PC-3 (cell line): ENCODE results near the gene DIP2C. TPM values are rescaled to one million over a fixed set of nuclear protein-coding genes. Genes with fewer than 3 reads are reported as not detected.

Experiments used
- ATAC-seq: fragments of 200-7000 bp; cut with Tn5 transposase; 2 replicates; pipeline ENCODE4 v1.9.1; 2020; ENCODE audit warnings: mild to moderate bottlenecking, moderate library complexity
- BruUV-seq: library from RNA; stranded (reverse); fragments of 400-500 nt; replicated peaks from 2 replicates; lab custom pipeline; 2021; lab: Mats Ljungman, UMichigan
- CTCF ChIA-PET: fragments of 300-600 bp; sonication (Branson Sonifier 250); formaldehyde crosslinking; loops from one replicate; lab custom pipeline; 2022; ENCODE audit warnings: antibody characterized with exemption; lab: Charles Lee
- POLR2A ChIA-PET: fragments of 300-600 bp; sonication (Branson Sonifier 250); formaldehyde crosslinking; loops from one replicate; lab custom pipeline; 2022; ENCODE audit warnings: antibody characterized with exemption; ENCODE audit not compliant: unreplicated experiment; lab: Charles Lee
- DNase-seq: peaks from one replicate; pipeline ENCODE4 v3.0.0-alpha.2; 2015
- H2AFZ ChIP-seq: fragments of 300-600 bp; sonication (generic); 2 replicates; pipeline ENCODE4 v1.6.0; 2016; ENCODE audit warnings: antibody characterized with exemption, low read length
- H3F3A ChIP-seq: fragments of 300-600 bp; sonication (generic); one replicate; pipeline ENCODE4 v1.6.0; 2017; ENCODE audit warnings: antibody characterized with exemption, low read length, control low read depth, mild to moderate bottlenecking; ENCODE audit not compliant: unreplicated experiment
- H3K27ac ChIP-seq: fragments of 300-600 bp; sonication (generic); 2 replicates; pipeline ENCODE4 v1.5.1; 2016; ENCODE audit warnings: mild to moderate bottlenecking, low read length
- H3K27me3 ChIP-seq: fragments of 300-600 bp; sonication (generic); 2 replicates; pipeline ENCODE4 v1.6.1; 2016; ENCODE audit warnings: low read length, mixed read lengths
- H3K36me3 ChIP-seq: fragments of 300-600 bp; sonication (generic); 2 replicates; pipeline ENCODE4 v1.6.1; 2016; ENCODE audit warnings: low read depth, mixed run types, low read length, mixed read lengths
- H3K4me1 ChIP-seq: fragments of 300-600 bp; sonication (generic); 2 replicates; pipeline ENCODE4 v1.5.1; 2016; ENCODE audit warnings: low read length; ENCODE audit not compliant: insufficient read depth
- H3K4me2 ChIP-seq: fragments of 300-600 bp; sonication (generic); 2 replicates; pipeline ENCODE4 v1.6.0; 2016; ENCODE audit warnings: low read length
- H3K4me3 ChIP-seq: fragments of 300-600 bp; sonication (generic); 2 replicates; pipeline ENCODE4 v1.5.1; 2016; ENCODE audit warnings: mild to moderate bottlenecking, low read length, mixed read lengths
- H3K79me2 ChIP-seq: fragments of 300-600 bp; sonication (generic); 2 replicates; pipeline ENCODE4 v1.6.1; 2017; ENCODE audit warnings: low read length, mixed read lengths
- H3K9ac ChIP-seq: fragments of 300-600 bp; sonication (generic); 2 replicates; pipeline ENCODE4 v1.6.0; 2016; ENCODE audit warnings: mild to moderate bottlenecking, low read length
- H3K9me2 ChIP-seq: fragments of 300-600 bp; sonication (generic); replicated peaks from 2 replicates; pipeline ENCODE4 v1.6.1; 2016; ENCODE audit warnings: mixed run types, low read length, mixed read lengths
- H3K9me3 ChIP-seq: fragments of 300-600 bp; sonication (generic); 2 replicates; pipeline ENCODE4 v1.6.1; 2016; ENCODE audit warnings: low read length, mixed read lengths
- H4K20me1 ChIP-seq: fragments of 300-600 bp; sonication (generic); 2 replicates; pipeline ENCODE4 v1.6.1; 2016; ENCODE audit warnings: low read length, mixed read lengths
- CTCF ChIP-seq: fragments of 300-600 bp; sonication (generic); conservative IDR thresholded peaks from 2 replicates; pipeline ENCODE4 v1.5.1; 2017; ENCODE audit warnings: antibody characterized with exemption, low read depth, mild to moderate bottlenecking, low read length
- EZH2 ChIP-seq: fragments of 300-600 bp; sonication (generic); IDR thresholded peaks from one replicate; pipeline ENCODE4 v1.6.1; 2017; ENCODE audit warnings: antibody characterized with exemption, mild to moderate bottlenecking, low read length; ENCODE audit not compliant: unreplicated experiment
- EZH2phosphoT487 ChIP-seq: fragments of 300-600 bp; sonication (generic); IDR thresholded peaks from 2 replicates; pipeline ENCODE4 v1.6.1; 2018; ENCODE audit warnings: mild to moderate bottlenecking, antibody characterized with exemption, low read length, borderline replicate concordance
- intact Hi-C: fragments of 100-400 bp; cut with micrococcal nuclease; formaldehyde crosslinking; loops from 2 replicates; pipeline ENCODE4 v1.9.0; 2023
- total RNA-seq: library from RNA; depleted of rRNA; stranded (reverse); fragments of >200 nt; gene quantifications from 2 replicates; pipeline ENCODE4 v1.2.3, GENCODE V29; 2014

Gene DIP2C
- total RNA-seq, 1 experiment from 2014 or later, result 3.1 TPM

- Histone ChIP-seq H3K4me2 (no peak overlapping the region), H3F3A (no peaks in the 10 kb centered on the region), H3K36me3 (no peaks in the 10 kb centered on the region), H3K79me2 (no peaks in the 10 kb centered on the region), H4K20me1 (no peaks in the 10 kb centered on the region), H3K9me2 (no peaks in the 10 kb centered on the region), H3K27ac (no peak overlapping the region), H3K27me3 (no peaks in the 10 kb centered on the region), H3K9me3 (no peaks in the 10 kb centered on the region), H3K9ac (no peak overlapping the region), H3K4me1 (no peaks in the 10 kb centered on the region), H2AFZ (no peak overlapping the region), H3K4me3 (no peak overlapping the region)
- intact Hi-C loops, result no loop called here
- CTCF ChIA-PET, result no interaction called here
- ATAC-seq (no peak), DNase-seq (no peak)
- no peak for TF ChIP-seq EZH2
- TF ChIP-seq EZH2phosphoT487, result no peak
- TF ChIP-seq CTCF, result no peak
- POLR2A ChIA-PET, result no interaction called here
- no TSS peak for BruUV-seq
Measured at GRCh38 chr10:409408-410040, 279.9 kb downstream of the DIP2C start.

- CTCF ChIA-PET, result no interaction called here
- H3K9me2 ChIP-seq, result no peaks in the 10 kb centered on the region
- no peaks in the 10 kb centered on the region for H3K9me3 ChIP-seq
- peak; percentile 84 for ATAC-seq
- no peaks in the 10 kb centered on the region for H3K79me2 ChIP-seq
- TF ChIP-seq CTCF (no peak), EZH2phosphoT487 (no peak), EZH2 (no peak)
- no peak overlapping the region for H3K27ac ChIP-seq
- no peaks in the 10 kb centered on the region for H3K4me1 ChIP-seq
- intact Hi-C loops, result no loop called here
- H4K20me1 ChIP-seq, result no peaks in the 10 kb centered on the region
- no peaks in the 10 kb centered on the region for H3K27me3 ChIP-seq
- no peak overlapping the region for H3K4me3 ChIP-seq
- POLR2A ChIA-PET, result interaction anchor here (0.6 kb wide), 1 partner anchor 173 kb away, joined by 3 read pairs; no protein-coding TSS in a partner anchor
- no peak overlapping the region for H3K9ac ChIP-seq
- no peaks in the 10 kb centered on the region for H3K36me3 ChIP-seq
- DNase-seq, result peak; percentile 6
- no peaks in the 10 kb centered on the region for H3F3A ChIP-seq
- no peak overlapping the region for H2AFZ ChIP-seq
- H3K4me2 ChIP-seq, result no peak overlapping the region
- BruUV-seq, result no TSS peak
Measured at GRCh38 chr10:408236-408635, 281.2 kb downstream of the DIP2C start.

- no TSS peak for BruUV-seq
- TF ChIP-seq EZH2, result no peak
- TF ChIP-seq EZH2phosphoT487, result no peak
- no peak for TF ChIP-seq CTCF
- Histone ChIP-seq H3K4me2 (no peak overlapping the region), H3K4me1 (no peaks in the 10 kb centered on the region), H4K20me1 (no peaks in the 10 kb centered on the region), H3K27me3 (no peaks in the 10 kb centered on the region), H3K9me2 (no peaks in the 10 kb centered on the region), H3F3A (no peaks in the 10 kb centered on the region), H3K79me2 (no peaks in the 10 kb centered on the region), H3K4me3 (no peak overlapping the region), H2AFZ (no peak overlapping the region), H3K27ac (no peak overlapping the region), H3K9me3 (no peaks in the 10 kb centered on the region), H3K9ac (no peak overlapping the region), H3K36me3 (no peaks in the 10 kb centered on the region)
- ChIA-PET POLR2A (no interaction called here), CTCF (no interaction called here)
- ATAC-seq, result no peak
- intact Hi-C loops, result no loop called here
- DNase-seq, result no peak
Measured at GRCh38 chr10:406976-407375, 282.5 kb downstream of the DIP2C start.
